ENCODE data around the gene SLC10A7. TPM values are rescaled to one million over a fixed set of nuclear protein-coding genes. Genes with fewer than 3 reads are reported as not detected.

Gene SLC10A7
- total RNA-seq, 4 donors from 2014 or later, result 5.6 to 12.8 (median 6.8) TPM

GRCh38 chr4:146311238-146311970 is 210.3 kb downstream of the SLC10A7 start:
- no peaks in the 10 kb centered on the region for H3K4me1 ChIP-seq
- WGBS, 2 donors (ENCODE audit: low coverage in 1 of 2), result 64 to 67% methylated on average over 3 of the region's 3 CpGs
- no peak overlapping the region for H3K4me3 ChIP-seq
- ATAC-seq, result no peak
- H3K27ac ChIP-seq, result no peak overlapping the region
- no peaks in the 10 kb centered on the region for H3K36me3 ChIP-seq
- no peak for TF ChIP-seq CTCF (IDR thresholded peaks at IDR 0.05)
- TF ChIP-seq POLR2AphosphoS5 (IDR thresholded peaks at IDR 0.05), result no peak
- no peak for TF ChIP-seq POLR2A (IDR thresholded peaks at IDR 0.05)
- TF ChIP-seq EP300 (IDR thresholded peaks at IDR 0.05), result no peak
- H3K27me3 ChIP-seq, result no peaks in the 10 kb centered on the region
- H3K9me3 ChIP-seq, result no peaks in the 10 kb centered on the region

- Histone ChIP-seq H3K27me3 (no peaks in the 10 kb centered on the region), H3K36me3 (no peaks in the 10 kb centered on the region), H3K27ac (no peak overlapping the region), H3K4me3 (no peak overlapping the region), H3K4me1 (no peaks in the 10 kb centered on the region), H3K9me3 (no peaks in the 10 kb centered on the region)
- ATAC-seq, result no peak
- TF ChIP-seq EP300 (IDR thresholded peaks at IDR 0.05), result no peak
- TF ChIP-seq CTCF (IDR thresholded peaks at IDR 0.05), result no peak
- no peak for TF ChIP-seq POLR2A (IDR thresholded peaks at IDR 0.05)
- no peak for TF ChIP-seq POLR2AphosphoS5 (IDR thresholded peaks at IDR 0.05)
These were observed 211.3 kb downstream of the SLC10A7 start for GRCh38 chr4:146310319-146311021.

DNA sequence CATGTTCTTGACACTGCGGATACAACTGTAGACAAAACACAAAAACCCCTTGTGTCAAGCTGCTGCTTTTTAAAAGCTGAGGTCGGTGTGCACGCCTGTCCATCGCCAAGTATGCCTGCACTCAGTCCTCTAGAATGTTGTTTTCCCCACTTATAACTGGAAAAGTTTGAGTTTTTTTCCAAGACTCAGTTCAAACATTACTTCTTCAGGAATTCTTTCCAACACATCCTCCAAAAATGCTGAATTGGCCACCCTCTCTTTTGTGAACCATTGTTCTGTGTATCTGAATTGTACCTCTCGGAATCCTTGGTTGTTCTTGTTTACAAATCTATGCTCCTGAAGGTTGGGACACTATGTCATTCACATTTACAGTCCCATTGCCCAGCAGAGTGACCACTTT is 212.8 kb downstream of the SLC10A7 start:
- WGBS, 2 donors (ENCODE audit: low coverage in 1 of 2), result 68 to 75% methylated on average over 4 to 5 of the region's 5 CpGs
- TF ChIP-seq EP300 (IDR thresholded peaks at IDR 0.05) (no peak), POLR2A (IDR thresholded peaks at IDR 0.05) (no peak), CTCF (IDR thresholded peaks at IDR 0.05) (no peak), POLR2AphosphoS5 (IDR thresholded peaks at IDR 0.05) (no peak)
- Histone ChIP-seq H3K4me3 (no peak overlapping the region), H3K9me3 (no peaks in the 10 kb centered on the region), H3K4me1 (no peaks in the 10 kb centered on the region), H3K36me3 (peaks cover 0 to 5% of the 10 kb centered on the region in 2 donors), H3K27ac (no peak overlapping the region), H3K27me3 (no peaks in the 10 kb centered on the region)
- no peak for ATAC-seq

GRCh38 chr4:146302822-146303221 is 218.9 kb downstream of the SLC10A7 start:
- H3K4me3 ChIP-seq, result no peak overlapping the region
- WGBS, 2 donors (ENCODE audit: low coverage in 1 of 2), result 81 to 92% methylated on average over 2 of the region's 2 CpGs
- TF ChIP-seq CTCF (IDR thresholded peaks at IDR 0.05) (no peak), POLR2A (IDR thresholded peaks at IDR 0.05) (no peak), POLR2AphosphoS5 (IDR thresholded peaks at IDR 0.05) (no peak), EP300 (IDR thresholded peaks at IDR 0.05) (no peak)
- no peaks in the 10 kb centered on the region for H3K9me3 ChIP-seq
- H3K27me3 ChIP-seq, result no peaks in the 10 kb centered on the region
- H3K27ac ChIP-seq, result no peak overlapping the region
- no peaks in the 10 kb centered on the region for H3K4me1 ChIP-seq
- no peak for ATAC-seq
- H3K36me3 ChIP-seq, result peaks cover 0 to 6% of the 10 kb centered on the region in 2 donors

GRCh38 chr4:146299607-146300006 is 222.1 kb downstream of the SLC10A7 start:
- Histone ChIP-seq H3K27ac (no peak overlapping the region), H3K27me3 (no peaks in the 10 kb centered on the region), H3K9me3 (no peaks in the 10 kb centered on the region), H3K36me3 (peaks cover 0 to 6% of the 10 kb centered on the region in 2 donors), H3K4me3 (no peak overlapping the region), H3K4me1 (no peaks in the 10 kb centered on the region)
- WGBS, 2 donors (ENCODE audit: low coverage in 1 of 2), result 93 to 100% methylated on average over 2 to 3 of the region's 3 CpGs
- no peak for TF ChIP-seq POLR2A (IDR thresholded peaks at IDR 0.05)
- TF ChIP-seq EP300 (IDR thresholded peaks at IDR 0.05), result no peak
- TF ChIP-seq CTCF (IDR thresholded peaks at IDR 0.05), result no peak
- no peak for TF ChIP-seq POLR2AphosphoS5 (IDR thresholded peaks at IDR 0.05)
- no peak for ATAC-seq
